Fibroblast of peridontal ligament (primary cell): Measurements from ENCODE around the gene MAD1L1.

Experiments used
- DNase-seq: peaks from one replicate; pipeline ENCODE4 v3.0.0-alpha.2; 2010; ENCODE audit errors: extremely low read depth

MAD1L1 gene

DNA sequence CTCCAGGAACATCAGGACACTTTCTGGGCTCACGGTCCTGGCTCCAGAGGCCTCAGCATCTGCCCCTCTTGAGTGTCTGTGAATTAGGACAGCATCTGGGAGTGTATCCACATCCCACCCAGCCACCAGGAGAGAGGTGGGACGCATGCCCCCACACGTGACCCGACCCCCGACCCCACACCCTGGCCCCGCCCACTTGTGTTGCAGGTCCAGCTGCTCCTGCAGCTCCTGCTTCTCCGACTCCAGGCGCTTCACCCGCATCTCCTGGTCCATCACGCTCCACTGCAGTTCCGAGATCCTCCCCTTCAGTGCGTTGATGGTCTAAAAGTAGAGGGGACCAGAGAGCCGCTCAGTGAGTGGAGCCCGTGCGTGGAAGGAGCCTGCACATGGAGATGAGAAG lies 13.6 kb downstream of the MAD1L1 start:
- no peak for DNase-seq

DNA sequence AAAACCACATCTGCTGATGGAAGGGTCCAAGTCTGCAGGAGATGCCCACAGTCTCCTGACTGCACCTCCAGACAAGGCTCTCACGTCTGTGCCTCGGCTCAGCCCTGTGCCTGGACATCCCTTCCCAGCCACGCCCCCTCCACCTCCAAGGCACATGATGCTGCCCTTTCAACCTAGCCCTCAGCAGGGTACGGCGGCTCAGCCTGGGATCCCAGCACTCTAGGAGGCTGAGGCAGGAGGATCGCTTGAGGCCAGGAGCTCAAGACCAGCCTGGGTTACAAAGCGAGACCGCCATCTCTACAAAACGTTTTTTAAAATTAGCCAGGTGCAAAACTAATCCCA lies 14.3 kb downstream of the MAD1L1 start:
- no peak for DNase-seq

DNA sequence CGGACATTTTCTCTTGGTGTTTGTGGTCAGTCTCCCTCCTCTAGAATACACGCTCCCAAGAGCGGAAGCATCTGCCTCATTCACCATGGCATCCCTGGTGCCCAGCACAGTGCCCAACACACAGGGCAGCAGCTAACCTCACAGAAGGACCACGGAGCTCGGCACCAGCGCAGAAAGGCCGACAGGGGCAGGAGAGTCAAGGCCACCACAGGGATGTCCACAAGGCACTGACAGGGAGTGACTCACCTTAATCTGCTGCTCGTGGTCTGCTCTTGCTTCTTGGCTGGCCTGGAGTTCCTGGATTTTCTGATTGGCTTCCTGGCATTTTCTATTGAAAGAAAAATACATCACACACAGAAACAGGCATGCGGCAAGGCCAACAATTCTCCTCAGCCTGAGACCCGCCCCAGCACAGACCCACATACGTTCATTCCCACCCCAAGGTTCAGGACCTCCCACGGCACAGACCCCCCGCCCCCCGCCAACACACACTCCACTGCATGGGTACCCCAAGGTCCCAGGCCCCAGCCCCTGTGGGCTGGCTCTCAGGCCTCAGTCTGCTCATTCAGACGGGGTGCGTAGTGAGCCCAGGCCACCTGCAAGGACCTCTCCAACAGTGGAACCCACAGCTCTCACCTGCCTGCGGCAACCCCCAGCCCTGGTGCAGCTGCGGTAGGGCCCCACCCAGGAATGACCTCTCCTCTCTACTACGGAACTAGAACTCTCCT lies 14.9 kb downstream of the MAD1L1 start:
- no peak for DNase-seq

DNA sequence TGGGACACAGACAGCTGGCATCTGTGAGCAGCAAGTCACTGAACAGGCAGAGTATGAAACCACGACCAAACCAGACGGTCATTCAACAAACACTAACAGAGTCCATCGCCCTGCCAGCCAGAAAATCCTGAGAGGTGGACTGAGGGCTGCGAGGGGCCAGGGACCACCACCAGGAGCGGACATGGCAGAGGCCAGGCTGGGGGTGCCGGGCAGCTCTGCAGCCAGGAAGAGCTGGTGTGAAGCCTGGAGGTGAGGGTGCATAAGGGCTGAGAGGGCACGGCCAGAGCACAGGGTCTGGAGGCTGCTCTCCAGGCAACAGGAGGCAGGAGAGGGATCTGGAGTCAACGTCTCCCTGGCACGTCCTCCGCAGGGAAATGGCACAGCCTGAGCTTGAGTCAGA lies 15.5 kb downstream of the MAD1L1 start:
- no peak for DNase-seq

DNA sequence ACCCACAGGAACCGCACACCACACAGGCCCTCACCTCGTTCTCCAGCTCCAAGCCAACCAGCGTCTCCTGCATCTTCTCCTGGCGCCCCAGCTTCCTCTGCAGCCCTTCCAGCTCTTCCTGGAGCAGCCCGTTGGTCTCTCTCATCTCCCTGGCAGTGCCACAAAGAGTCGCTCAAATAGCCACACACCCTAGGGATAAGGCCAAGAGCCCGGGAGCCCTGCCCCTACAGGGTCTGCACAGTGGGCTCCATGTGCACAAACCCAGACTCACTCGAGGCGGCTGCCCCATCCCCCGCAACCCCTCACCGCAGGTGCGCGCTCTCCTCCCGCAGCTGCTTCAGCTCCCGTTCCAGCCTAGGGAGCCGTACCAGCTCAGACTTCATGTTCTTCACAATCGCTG lies 16.9 kb downstream of the MAD1L1 start:
- DNase-seq, result no peak

DNA sequence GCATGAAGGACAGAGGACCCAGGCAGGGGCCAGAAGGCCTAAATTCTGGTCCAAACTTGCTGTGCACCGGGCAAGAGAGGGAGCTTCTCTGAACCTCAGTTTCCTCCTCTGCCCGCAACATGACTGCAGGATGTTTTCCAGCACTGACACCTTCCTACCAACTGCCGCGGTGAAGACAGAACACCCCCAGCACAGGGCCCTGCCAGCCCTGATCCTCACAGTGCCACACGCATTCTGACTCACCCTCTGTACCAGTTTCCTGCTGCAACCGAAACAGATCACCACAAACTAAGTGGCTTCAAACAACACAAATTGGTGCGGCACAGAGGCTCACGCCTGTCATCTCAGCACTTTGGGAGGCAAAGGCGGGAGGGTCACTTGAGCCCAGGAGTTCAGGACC lies 18.1 kb downstream of the MAD1L1 start:
- no peak for DNase-seq

DNA sequence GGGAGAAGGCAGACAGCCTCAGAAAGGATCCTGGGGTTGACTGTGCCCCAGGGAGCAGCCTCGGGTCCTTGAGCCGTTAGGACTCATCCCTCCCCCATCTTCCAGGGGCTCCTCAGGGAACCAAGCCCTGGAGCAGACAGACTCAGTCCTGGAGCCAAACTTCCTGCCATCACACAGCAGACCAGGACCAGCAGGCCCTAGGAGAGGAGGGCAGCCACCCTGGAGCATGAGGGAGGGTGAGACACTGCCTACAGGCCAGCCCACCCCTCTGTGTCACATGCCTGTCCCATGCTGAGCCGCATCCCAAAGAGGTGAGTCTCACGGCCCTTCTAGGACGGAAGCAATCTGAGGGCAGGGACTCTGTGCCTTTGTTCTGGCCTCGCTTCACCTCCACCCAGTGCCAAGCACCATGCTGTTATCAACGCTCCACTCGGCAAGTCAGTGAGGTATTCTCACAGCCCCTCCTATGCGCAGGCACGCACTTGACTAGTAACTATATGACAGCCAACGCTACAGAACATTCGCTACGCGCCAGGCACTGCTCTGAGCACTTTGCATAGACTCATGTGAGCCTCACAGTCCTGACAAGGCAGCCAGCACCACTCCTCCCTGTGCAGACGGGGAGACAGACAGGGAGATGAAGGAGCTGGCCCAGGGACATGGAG lies 19.1 kb downstream of the MAD1L1 start:
- DNase-seq, result no peak

DNA sequence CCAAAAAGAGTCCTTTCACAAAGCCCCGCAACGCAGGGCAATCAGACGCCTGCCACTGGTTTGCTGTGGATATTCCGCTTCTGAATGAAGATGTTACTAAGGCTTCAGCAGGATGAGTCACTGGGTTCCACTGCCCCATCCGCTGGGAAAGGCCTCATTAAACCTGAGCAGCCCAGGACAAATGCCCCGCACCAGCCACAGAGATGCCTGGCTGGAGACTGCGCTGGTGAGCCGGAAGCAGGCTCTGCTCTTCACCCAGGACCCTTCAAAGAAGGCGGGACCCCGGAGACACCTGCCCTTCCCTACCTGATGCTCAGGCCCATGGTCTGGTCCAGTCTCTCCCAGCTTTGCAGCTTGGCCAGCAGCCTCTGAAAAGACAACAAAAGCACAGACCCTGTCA lies 19.8 kb downstream of the MAD1L1 start:
- DNase-seq, result no peak

DNA sequence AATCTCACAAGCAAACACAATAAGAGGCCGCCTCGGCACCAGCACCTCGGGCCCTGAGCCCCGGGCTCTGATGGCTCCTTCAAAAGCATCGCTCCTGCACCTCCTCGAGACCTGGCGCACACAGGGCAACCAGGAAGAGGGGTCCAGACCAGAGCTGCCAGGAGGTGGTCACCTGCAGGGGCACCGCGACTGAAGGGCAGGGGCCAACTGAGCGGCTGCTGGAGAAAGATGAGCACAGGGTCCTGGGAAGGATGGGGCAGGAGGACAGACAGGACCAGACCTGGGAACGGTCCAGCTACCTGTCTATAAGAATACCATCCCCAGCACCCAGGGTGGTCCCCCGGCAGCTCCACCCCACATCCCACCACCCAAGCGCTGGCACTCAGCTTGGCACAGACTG lies 20.8 kb downstream of the MAD1L1 start:
- DNase-seq, result no peak

DNA sequence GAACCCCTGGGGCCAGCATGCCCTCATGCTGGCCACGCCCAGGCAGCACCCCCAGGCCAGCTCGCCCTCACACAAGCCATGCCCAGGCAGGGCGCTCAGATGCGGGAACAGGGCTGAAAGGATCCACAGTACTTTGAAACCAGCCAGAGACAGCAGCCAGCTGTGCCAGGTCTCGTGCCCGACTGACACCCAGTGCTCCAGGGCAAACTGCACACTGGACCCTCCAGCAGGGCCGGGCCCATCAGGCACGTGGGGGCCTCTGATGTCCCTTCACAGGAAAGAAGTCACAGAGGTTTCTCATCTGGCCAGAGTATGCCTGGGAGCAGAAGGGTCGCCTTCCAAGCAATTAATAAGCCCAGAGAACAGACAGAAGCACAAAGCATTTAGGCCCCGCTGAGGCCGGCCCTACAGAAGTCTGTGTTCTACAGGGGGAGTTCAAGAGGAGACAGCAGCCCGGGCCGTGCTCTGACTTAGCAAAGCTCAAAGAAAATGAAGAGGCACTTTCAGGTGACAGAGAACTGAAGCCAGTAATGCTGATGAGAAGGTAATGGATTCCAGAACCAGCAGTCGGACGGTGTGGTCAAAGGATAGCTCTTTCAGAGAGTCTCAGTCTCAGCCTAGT lies 21.4 kb downstream of the MAD1L1 start:
- DNase-seq, result no peak

DNA sequence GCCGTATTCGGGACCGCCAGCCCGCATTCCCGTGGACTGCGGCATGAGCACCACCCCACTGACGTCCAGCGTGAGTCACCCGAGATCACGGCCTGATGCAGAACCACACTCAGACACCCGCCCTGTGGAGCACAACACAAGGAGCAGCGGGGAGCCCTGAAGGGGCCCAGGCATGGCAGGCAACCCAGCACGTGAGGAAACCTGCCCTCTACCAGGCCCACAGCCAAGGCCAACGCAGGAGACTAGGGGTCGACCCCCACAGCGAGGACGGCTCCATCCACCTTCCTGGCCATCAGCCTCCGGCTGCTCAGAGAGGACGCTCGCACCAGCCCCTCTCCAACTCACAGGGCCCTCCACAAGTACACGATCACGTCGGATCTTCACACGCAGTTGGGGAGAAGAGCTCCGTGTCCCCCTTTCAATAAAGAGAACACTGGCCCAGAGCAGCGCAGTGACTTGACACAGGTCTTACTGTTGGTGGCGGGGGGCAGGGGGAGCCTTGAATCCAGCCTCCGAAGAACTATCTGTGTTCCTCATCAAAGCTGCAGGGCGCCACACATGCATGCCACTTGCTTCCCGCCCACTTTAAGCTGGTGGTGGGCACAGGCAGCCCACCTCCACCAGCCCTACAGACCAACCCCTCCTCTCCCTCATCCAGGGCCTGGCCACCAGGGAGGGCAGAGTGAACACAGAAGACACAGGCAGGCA lies 22.0 kb downstream of the MAD1L1 start:
- no peak for DNase-seq

DNA sequence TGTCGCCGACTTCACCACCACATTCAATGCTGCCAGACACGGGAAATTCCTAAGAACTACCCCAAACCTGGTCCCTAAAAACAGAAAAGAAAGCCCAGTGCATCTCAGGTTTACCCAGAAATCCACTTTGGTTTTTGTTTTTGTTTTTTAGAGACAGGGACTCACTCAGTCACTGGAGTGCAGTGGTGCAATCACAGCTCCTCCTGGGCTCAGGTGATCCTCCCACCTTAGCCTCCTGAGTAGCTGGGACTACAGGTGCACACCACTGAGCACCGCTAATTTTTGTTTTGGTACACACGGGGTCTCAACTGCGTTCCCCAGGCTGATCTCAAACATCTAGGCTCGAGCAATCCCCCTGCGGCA lies 22.8 kb downstream of the MAD1L1 start:
- DNase-seq, result no peak

DNA sequence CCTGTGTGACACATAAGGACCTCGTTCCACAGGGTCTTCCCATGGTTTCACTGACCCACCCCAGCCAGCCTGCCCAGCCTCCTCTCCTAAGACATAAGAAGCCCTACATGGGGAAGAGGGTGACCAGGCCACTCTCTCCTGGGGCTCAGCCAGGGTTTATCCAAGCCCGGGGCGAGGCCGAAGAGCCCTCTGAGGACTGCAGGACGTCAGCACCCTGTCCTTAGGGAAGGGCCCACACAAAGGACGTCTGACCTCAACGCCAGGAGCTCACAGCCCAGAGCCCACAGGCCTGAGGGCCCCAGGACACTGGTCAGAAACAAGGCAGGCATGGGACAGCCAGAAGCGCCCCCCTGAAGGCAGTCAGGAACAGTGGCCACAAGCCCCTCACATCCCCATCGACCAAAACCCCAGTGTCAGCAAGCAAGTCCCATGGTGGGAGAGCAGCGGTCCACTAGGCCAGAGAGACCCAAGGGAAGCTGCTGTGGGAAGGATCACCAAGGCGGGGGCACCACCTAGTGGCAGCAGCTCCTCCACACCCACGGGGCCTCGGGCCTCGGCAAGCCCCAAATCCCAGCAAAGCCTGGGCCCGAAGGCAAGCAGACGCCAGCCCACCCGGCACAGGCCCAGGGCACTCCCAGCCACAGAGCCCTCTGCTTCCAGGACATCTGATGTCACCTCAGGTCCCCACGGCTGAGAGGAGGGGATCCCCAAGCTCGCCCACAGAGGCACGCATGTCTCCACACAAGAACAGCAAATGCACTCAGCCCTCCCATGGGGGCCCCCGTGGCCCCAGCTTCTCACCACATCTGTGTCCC lies 23.4 kb downstream of the MAD1L1 start:
- DNase-seq, result peak; percentile 79

DNA sequence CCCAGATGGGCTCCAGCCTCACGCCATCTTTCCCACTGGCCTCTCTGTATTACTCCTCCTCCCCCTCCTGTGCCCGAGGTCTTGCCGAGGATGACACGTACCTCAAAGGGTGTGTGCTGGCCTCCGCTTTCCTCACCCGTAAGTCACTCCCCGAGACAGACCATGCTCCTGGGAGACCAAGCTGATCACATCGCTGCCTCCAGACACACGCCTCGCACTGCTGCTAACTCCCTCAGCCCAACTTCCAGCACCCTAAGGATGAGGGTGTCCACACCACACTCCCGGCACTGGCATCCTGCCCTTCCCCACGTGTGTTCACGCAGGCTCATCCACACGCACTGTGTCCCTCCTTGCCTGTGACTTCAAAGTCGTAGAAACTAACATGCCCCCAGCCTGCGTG lies 24.0 kb downstream of the MAD1L1 start:
- no peak for DNase-seq

DNA sequence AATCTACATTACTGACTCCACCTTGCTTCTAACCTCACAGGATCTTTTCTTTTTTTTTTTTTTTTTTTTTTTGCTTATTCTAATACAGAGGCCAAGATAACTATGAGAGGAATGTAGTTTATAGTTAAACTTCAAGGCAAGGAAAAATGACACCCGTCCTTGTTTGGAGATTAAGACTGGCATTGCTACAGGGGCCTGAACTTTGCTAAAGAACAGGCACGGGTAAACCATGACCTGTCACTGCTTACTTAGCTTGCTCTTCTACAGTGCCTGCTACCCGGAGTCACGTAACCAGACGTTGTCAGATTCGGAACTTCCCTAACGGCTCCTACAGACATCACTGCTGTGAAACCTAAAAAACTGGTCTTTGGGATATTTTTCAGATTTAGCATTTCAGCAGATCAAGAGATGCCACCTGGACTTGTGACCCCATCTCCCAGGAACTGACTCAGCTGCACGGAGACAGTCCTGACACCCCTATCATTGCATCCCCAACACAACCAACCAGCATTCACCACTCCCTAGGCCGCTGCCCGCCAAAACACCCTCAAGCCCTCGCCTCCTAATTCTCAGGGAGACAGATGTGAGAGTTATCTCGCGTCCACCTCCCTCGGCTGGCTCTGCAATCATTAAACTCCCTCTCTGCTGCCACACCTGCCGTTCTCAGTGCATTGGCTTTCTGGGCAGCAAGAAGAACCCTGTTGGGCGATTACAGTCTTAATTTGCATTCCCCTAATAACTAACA lies 27.5 kb downstream of the MAD1L1 start:
- peak; percentile 7 for DNase-seq

DNA sequence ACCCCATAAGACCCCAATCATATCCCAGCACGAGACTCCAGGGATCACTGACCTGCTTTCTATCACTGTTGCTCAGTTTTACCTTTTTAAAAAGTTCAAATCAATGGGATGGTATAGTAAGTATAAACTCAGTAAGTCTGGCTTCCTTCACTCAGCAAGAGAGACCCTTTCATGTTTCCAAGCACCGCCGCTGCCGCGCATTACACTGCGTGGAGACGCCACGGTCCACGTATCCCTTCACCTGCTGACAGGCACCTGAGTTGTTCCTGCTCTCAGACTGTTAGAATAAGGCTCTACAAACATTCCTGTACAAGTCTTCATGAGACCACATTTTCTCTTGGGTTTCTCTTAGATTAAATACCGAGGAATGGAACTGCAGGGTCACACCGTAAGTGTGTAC lies 28.3 kb downstream of the MAD1L1 start:
- DNase-seq, result no peak

DNA sequence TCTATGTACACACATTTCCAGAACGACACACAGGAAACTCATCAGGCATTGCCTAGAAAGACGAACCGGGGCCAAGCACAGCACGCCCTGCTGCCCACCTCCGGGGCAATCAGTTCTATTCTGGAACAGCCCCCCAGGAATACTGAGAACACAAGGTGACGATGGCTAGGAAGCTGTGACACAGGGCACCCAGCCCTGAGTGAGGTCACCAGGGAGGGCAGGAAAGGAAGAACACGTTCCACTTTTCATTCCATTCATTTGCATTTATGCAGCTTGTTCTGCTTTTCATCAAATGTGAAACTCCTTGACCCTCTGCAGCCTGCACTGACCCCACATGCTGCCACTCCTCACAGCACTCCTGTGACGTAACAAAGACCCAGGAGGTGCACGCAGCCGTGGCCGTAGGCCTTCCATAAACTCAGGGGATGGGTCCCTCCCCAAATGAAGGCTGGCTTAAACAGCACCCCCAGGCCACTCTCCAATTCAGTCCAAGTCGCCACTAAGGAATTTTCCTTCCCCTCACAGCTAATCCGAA lies 28.9 kb downstream of the MAD1L1 start:
- DNase-seq, result no peak

DNA sequence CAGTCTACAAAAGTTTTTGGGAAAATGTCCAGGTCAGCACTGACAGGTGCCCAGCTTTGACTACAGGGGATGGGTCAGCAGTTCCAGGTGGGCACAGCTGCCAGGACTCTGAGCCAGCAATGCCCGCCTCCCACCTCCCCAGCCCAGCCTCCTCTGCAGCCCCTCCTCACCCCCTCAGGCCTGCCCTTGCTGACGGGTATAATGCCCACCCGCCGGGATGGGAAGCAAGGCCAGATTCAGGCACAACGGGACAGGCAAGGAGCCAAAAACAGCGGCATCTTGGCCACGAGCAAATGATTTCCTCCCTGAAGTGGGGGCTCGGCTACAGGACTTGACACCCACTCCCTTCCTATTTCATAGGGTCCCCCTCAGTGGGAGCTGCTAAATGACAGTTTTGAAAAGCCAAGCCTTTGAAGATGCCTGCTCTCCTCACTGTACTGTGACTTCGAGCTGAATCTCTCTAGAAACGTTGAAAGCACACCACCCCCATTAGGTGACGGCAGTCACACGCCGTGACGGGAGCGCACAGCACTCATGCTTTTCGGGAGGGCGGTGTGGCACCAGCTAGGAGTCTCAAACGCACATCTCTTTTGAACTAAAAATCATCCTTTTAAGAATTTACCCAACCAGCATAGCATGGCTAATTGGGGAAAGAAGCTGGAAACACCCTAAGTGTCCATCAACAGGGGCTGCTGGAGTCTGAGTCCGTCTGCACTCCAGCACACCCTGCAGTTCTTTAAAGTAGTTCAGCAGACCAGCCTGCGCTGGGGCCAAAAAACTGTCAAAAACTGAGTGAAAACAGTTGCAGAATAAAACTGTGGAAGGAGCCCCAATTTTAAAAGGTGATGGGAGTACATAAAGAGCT lies 29.6 kb downstream of the MAD1L1 start:
- no peak for DNase-seq

DNA sequence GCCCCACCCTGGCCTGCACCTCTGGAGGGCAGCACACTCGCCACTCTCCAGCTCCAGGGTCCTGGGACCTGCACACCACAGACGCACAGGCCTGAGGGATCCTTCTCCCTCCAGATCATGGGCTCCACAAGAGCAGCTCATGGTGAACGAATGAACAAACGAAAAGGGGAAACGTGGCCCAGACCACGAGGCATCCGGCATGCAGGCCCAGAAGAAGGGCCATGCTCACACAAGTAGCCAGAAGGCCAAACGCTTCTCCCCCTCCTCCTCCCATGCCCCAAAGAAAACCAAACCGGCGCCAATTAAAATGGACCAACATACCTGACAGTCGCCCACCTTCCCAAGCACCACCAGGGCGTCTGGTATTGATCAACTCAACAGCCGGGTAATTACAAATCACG lies 30.4 kb downstream of the MAD1L1 start:
- no peak for DNase-seq
